GM19099 (cell line): Measurements from ENCODE around the gene GPC5.

ENCODE experiments used
- POLR2A ChIP-seq: IDR thresholded peaks from 3 replicates; pipeline ENCODE4 v1.6.1; 2011; ENCODE audit warnings: low read depth; ENCODE audit not compliant: insufficient read length; ENCODE audit errors: extremely low read depth

GPC5 gene

GRCh38 chr13:92530364-92530763 lies 1131.9 kb downstream of the GPC5 start:
- no peak for TF ChIP-seq POLR2A

DNA sequence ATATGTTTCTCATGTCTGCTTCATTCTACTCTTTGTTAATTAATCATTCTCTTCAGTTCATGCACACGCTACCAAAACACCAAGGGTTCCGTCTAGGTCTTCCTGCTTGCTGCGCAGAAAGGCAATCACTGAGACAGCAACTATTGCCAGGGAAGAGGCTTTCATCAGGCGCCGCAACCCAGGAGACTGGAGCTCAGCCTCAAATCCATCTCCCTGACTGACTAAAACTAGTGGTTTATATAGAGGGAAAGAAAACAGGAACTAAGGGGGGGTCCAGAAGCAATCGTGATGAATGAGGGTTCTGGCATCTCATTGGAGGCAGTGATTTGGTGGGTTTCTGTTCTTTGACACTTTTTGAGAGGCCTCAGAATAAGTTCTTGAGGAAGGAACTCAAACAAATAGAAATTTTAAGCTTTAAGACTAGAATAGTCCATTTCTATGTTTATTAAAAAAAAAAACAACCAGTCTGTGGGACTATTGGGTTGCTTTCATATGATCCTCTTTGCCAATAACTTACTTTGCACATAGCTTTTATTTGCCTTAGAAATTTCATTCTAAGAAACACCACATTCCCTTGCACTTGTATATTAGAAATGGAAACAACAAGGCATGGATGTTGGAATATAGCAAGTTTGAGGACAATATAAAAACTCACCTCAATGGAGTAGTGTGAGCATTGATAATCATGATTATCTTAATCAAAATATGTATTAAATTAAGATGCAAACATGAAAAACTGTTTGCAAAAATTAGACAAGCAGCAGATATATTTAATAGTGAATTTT lies 1137.0 kb downstream of the GPC5 start:
- TF ChIP-seq POLR2A = no peak

- TF ChIP-seq POLR2A = no peak
Observed at GRCh38 chr13:92537471-92537870, 1139.0 kb downstream of the GPC5 start.

GRCh38 chr13:92538164-92538563 lies 1139.7 kb downstream of the GPC5 start:
- no peak for TF ChIP-seq POLR2A

DNA sequence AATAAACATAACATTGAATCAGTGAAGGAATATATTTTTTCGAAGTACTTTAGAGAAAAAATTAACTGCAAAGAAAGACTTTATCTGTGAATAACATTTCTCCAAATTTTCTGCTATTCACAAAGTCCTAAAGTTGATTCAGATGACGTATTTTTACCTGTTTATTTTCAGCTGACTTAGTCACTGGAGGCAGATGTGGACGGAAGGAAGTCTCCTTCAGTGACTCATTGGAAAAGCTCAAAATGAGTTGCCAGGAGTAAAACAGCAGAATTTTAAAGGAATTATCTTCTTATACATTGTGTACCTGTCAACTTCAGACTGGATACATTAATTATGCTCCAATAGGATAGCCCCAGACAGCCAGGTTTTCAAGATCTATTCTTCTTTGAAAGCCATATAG lies 1148.8 kb downstream of the GPC5 start:
- no peak for TF ChIP-seq POLR2A

- no peak for TF ChIP-seq POLR2A
Observed at GRCh38 chr13:92549276-92549675, 1150.9 kb downstream of the GPC5 start.

DNA sequence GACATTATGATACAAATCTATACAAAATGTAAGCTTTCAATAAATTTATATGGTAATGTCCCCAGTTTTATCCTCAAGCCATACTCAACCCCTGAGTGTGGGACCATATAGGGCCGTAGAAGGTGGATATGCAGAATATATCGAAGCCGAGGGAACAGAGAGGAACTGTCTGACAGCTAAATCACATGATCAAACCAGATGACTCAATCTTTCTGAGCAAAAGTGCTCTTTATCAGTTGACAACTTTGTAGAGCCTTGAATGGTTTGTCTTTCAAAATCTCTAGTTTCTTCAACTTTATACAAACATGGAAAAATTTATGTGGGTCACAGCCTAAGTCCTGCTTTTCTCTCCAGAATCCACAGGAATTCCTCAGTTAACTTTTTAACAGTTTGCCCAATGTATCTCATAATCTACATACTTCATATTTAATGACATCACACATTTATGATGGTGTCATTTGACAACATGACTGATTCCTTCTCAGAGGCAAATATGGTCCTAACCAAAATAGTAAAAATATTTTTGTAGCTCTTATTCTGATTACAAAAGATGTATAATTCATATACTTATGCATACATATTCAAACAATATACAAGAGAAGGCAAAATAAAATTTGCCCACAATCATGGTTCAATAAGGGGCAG lies 1155.2 kb downstream of the GPC5 start:
- no peak for TF ChIP-seq POLR2A

DNA sequence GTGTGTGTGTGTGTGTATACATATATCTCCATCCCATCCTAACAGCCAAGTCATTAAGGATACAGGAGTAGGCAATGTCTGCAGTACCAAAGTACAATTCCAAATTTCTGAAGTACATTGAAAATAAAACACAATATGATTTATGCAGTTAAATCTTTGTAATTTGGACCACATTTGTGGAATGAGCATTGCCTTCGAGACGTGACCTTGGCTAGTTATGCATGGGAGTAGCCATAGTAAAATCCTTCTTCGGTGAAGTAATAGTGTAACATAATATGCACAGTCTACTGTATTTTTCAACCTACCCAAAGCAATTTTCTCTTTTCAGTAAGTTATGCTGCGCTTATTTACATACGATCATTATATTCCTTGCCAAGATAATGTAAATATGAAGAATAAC lies 1162.5 kb downstream of the GPC5 start:
- no peak for TF ChIP-seq POLR2A

- no peak for TF ChIP-seq POLR2A
Observed at GRCh38 chr13:92564942-92565341, 1166.5 kb downstream of the GPC5 start.

DNA sequence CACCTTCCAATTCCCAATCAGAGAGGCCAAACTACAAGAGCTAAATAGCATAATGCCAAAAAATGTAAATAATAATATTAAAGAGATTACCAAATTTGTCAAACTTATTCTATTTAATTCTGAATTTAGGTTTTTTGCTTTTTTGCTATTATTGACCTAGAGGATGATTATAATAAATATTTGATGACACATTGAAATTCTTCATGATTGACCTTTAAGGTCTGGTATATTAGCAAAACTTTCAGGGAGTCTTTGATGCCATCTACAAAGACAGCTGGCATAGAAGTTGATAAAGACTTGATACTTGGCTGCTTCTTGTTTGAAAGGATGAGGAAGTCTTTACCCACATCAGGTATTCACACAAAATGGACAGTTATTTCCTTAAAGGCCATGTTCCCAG lies 1168.3 kb downstream of the GPC5 start:
- TF ChIP-seq POLR2A = no peak

GRCh38 chr13:92572190-92572589 lies 1173.8 kb downstream of the GPC5 start:
- no peak for TF ChIP-seq POLR2A

- no peak for TF ChIP-seq POLR2A
Observed at GRCh38 chr13:92573467-92574057, 1175.1 kb downstream of the GPC5 start.

DNA sequence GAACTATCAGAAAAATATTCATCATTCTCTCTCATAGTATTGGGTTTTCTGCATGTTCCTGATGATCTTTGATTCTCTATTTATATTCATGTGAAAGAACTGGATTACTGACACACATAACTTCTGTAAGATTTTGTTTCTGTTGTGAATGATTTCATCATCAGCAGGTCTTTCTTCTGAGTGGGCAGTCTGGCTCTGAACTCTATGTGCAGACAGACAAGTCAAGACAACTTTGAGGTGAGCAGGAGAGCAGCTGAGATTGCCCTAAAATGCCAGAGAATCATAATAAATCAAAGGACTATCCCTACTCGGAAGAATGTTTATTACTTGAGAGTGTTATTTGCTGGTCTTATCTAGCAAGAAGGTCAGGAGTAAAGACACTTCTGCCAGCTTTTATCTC lies 1176.1 kb downstream of the GPC5 start:
- TF ChIP-seq POLR2A = no peak

GRCh38 chr13:92575777-92576176 lies 1177.4 kb downstream of the GPC5 start:
- TF ChIP-seq POLR2A = no peak

DNA sequence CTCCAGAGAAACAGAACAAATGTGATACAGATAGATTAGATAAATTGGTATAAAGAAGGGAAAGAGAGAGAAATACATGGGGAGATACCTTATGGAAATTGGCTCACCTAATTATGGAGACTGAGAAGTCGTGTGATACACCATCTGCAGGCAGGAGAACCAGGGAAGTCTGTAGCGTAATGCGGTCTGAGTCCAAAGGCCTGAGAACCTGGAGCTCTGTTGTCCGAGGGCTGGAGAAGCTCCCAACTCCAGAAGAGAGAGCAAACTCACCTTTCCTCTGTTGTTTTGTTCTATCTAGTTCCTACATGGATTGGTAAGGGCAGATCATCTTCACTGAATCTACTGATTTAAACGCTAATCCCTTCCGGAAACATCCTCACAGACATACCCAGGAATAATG lies 1179.9 kb downstream of the GPC5 start:
- no peak for TF ChIP-seq POLR2A

DNA sequence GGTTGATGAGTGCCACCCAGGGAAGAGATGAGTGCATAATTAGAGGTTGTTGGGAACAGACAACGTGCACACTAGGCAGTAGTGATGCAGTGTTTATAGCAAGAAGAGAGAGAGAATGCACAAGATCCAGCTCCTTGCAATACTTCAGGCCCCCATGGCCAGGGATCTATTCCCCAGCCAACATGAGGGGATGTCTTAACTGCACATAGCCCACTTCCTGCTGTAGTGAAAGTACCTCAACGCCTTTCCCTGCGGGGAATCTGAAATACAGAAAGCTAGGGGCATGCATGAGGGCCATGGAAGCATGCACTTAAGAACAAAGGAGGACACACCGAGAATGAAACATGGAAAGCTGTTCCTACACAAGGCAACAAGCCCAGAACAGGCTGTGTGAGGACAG lies 1191.5 kb downstream of the GPC5 start:
- no peak for TF ChIP-seq POLR2A
